ENCODE measurements around the gene APLN. TPM values are rescaled to one million over a fixed set of nuclear protein-coding genes. Genes with fewer than 3 reads are reported as not detected.

APLN gene
- total RNA-seq, result 1 to 10 TPM in 1 of 2 donors, not detected in 1; 2.0 TPM

- H3K27ac Mint-ChIP-seq, result no peak within 1 kb of the TSS
- ATAC-seq, result peak; percentile 69 to 75
- H3K9me3 Mint-ChIP-seq, result no peaks in the 10 kb centered on the region
- no peak for DNase-seq (ENCODE audit: low spot score in 2 of 2)
- no peaks in the 10 kb centered on the region for H3K36me3 Mint-ChIP-seq
Measured at GRCh38 chrX:129654652-129655546, at the start of gene APLN. Gene APLN, minus strand, starts transcription at chrX:129654956. Its CDS starts 326 bp downstream, at chrX:129654630.

- Mint-ChIP-seq H3K36me3 (peaks cover 0 to 10% of the 10 kb centered on the region in 2 donors), H3K27ac (no peak overlapping the region), H3K9me3 (no peaks in the 10 kb centered on the region)
- DNase-seq (ENCODE audit: low spot score in 2 of 2) (no peak), ATAC-seq (no peak)
Measured at GRCh38 chrX:129704491-129704890, 49.7 kb upstream of the APLN start.

- H3K9me3 Mint-ChIP-seq, result no peaks in the 10 kb centered on the region
- DNase-seq (ENCODE audit: low spot score in 2 of 2) (no peak), ATAC-seq (no peak)
- H3K27ac Mint-ChIP-seq, result no peak overlapping the region
- no peaks in the 10 kb centered on the region for H3K36me3 Mint-ChIP-seq
Measured at GRCh38 chrX:129701624-129702069, 46.9 kb upstream of the APLN start.

DNA sequence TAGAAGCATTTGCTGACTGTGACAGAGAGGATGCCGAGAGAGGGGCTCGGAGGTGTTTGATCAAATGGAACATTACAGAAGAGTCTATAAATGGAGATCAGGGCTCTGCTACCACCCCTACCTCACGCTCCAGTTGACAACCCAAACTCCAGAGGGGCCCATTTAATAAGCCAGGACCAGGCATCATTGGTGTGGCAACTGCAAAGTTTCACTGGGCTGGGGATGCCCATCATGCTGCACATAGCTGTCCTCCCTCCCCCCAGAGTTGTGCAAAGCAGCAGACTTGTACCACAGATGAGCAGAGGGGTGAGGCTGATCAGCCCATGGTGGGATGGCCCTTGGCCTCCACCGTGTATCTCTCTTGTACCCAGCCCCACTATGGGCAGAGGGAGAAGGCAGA lies 45.8 kb upstream of the APLN start:
- Mint-ChIP-seq H3K36me3 (no peaks in the 10 kb centered on the region), H3K27ac (no peak overlapping the region), H3K9me3 (no peaks in the 10 kb centered on the region)
- DNase-seq (ENCODE audit: low spot score in 2 of 2), result no peak
- ATAC-seq, result no peak

GRCh38 chrX:129698150-129698549 lies 43.4 kb upstream of the APLN start:
- no peak overlapping the region for H3K27ac Mint-ChIP-seq
- no peaks in the 10 kb centered on the region for H3K9me3 Mint-ChIP-seq

GRCh38 chrX:129697204-129697829 lies 42.6 kb upstream of the APLN start:
- Mint-ChIP-seq H3K27ac (no peak overlapping the region), H3K9me3 (no peaks in the 10 kb centered on the region), H3K36me3 (no peaks in the 10 kb centered on the region)
- ATAC-seq (no peak), DNase-seq (ENCODE audit: low spot score in 2 of 2) (no peak)

More at GRCh38 chrX:129698150-129698549, 43.4 kb upstream of the APLN start:
- H3K36me3 Mint-ChIP-seq, result no peaks in the 10 kb centered on the region
- no peak for DNase-seq (ENCODE audit: low spot score in 2 of 2)
- no peak for ATAC-seq

DNA sequence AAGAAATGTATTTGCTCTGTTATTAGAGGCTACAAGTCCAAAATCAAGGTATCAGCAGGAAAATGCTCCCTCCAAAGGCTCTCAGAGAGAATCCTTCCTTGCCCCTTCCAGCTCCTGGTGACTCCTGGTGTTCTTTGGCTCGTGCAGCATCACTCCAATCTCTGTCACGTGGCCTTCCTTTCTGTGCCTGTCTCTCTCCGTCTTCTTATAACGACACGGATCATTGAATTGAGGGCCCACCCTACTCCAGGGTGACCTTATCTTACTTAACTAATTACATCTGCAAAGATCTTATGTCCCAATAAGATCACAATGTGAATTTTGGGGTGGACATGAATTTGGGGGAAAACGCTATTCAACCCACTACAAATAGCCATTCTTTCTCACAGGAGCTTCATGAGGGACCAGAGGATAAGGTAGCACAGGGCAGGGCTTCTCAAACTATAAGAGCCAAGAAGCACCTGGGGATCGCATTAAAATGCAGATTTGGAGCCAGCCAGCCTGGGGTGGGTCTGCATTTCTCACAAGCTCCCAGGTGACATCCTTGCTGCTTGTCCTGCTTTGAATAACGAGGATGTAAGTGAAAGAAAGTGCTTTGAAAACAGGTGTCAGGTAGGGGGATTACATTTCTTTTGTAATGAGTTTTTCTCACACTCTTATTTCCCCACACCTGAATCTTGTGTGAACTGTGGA lies 41.9 kb upstream of the APLN start:
- H3K36me3 Mint-ChIP-seq, result no peaks in the 10 kb centered on the region
- ATAC-seq (no peak), DNase-seq (ENCODE audit: low spot score in 2 of 2) (no peak)
- peak overlapping the region in 1 of 2 donors; percentile 55 for H3K27ac Mint-ChIP-seq
- H3K9me3 Mint-ChIP-seq, result no peaks in the 10 kb centered on the region

- H3K36me3 Mint-ChIP-seq, result no peaks in the 10 kb centered on the region
- no peaks in the 10 kb centered on the region for H3K9me3 Mint-ChIP-seq
- no peak for ATAC-seq
- no peak overlapping the region for H3K27ac Mint-ChIP-seq
- DNase-seq (ENCODE audit: low spot score in 2 of 2), result no peak
Measured at GRCh38 chrX:129695937-129696336, 41.2 kb upstream of the APLN start.

DNA sequence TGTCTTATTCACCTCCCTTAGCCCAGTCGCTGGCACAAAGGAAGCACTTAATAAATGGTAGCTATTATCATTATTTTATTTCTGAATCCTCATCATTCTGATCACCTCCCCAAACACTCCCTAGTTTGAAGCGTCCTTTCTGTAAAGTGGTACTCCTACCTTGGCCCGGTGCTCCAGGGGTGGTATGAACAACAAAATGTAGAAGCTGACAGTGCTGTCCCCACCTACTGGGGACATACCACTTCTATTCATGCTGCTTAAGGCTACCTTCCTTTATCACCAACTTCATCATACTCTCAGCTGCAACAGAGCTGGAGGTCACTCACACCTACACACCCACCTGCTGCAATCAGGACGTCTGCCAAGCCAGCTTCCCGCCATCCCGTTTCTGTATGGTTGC lies 40.8 kb upstream of the APLN start:
- DNase-seq (ENCODE audit: low spot score in 2 of 2) (no peak), ATAC-seq (no peak)
- Mint-ChIP-seq H3K36me3 (no peaks in the 10 kb centered on the region), H3K9me3 (no peaks in the 10 kb centered on the region), H3K27ac (no peak overlapping the region)

DNA sequence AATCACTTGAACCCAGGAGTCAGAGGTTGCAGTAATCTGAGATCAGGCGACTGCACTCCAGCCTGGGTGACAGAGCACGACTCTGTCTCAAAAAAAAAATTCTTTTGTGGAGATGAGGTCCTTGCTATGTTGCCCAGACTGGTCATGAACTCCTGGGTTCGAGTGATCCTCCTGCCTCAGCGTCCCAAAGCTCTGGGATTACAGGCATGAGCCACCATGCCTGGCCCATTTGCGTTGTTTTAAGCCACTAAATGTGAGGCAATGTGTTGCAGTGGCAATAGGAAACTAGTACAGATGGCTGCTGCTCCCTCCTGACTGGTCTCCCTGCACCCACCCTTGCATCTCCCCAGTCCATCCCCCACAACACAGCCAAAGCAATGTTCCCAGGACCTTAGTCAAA lies 40.0 kb upstream of the APLN start:
- H3K9me3 Mint-ChIP-seq, result no peaks in the 10 kb centered on the region
- no peak for DNase-seq (ENCODE audit: low spot score in 2 of 2)
- H3K27ac Mint-ChIP-seq, result no peak overlapping the region
- H3K36me3 Mint-ChIP-seq, result no peaks in the 10 kb centered on the region
- ATAC-seq, result no peak

GRCh38 chrX:129693354-129693753 lies 38.6 kb upstream of the APLN start:
- Mint-ChIP-seq H3K36me3 (no peaks in the 10 kb centered on the region), H3K27ac (no peak overlapping the region), H3K9me3 (no peaks in the 10 kb centered on the region)
- ATAC-seq, result no peak
- no peak for DNase-seq (ENCODE audit: low spot score in 2 of 2)

DNA sequence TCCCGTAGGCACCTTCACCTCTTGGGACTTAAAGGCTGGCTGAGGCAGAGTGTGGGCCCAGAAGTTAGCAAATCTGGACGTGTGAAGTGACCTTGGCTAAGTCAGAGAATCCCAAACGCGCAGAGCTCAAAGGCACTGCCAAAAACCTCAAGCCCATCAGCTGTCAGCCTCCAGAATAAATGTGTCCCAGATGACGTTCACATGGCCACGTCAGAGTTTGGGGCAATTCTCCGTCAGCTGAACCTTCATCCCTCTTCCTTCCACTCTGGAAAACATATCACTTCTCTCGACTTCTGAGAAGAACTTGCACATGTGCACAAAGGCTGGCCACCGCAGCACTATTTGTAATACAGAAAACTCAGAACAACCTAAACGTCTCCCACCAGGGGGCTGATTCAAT lies 35.7 kb upstream of the APLN start:
- ATAC-seq (no peak), DNase-seq (ENCODE audit: low spot score in 2 of 2) (no peak)
- Mint-ChIP-seq H3K9me3 (no peaks in the 10 kb centered on the region), H3K36me3 (no peaks in the 10 kb centered on the region), H3K27ac (no peak overlapping the region)

DNA sequence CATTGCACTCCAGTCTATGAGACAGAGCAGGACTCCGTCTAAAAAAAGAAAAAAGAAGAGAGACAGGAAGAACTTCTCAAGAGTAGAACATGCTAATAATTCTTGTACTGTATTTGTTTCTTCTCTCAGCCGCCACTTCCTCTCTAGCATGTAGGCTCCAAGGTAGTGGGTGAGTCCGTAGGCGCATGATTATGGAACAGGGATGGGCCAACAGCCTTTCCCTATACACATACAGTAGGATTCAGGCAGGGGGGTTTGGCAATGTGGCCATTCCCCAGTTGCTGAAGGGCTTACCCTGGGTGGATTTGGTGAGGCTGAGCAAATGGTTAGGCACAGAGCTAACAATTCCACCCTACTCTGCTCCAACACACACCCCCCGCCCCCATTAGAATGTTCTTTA lies 35.0 kb upstream of the APLN start:
- H3K9me3 Mint-ChIP-seq, result no peaks in the 10 kb centered on the region
- DNase-seq (ENCODE audit: low spot score in 2 of 2), result no peak
- ATAC-seq, result no peak
- H3K27ac Mint-ChIP-seq, result no peak overlapping the region
- no peaks in the 10 kb centered on the region for H3K36me3 Mint-ChIP-seq

DNA sequence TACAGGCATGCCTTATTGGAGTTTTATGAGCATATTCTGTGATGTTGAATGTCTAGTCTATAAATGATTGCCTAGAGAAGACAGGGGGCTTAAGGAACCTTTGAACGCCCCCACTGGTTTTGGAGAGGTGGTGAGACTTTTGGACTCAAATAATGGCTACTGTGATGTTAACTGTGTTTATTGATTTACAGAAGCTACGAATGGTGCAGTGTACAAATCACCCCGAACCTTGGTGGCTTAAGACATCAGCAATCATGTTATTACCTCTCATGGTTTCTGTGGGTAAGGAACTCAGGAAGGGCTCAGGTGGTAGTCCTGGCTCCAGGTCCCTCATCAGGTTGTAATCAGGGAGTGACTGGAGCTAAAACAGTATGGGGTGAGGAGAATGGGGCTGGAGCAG lies 33.3 kb upstream of the APLN start:
- Mint-ChIP-seq H3K36me3 (no peaks in the 10 kb centered on the region), H3K9me3 (no peaks in the 10 kb centered on the region), H3K27ac (no peak overlapping the region)
- ATAC-seq, result no peak
- DNase-seq (ENCODE audit: low spot score in 2 of 2), result no peak

GRCh38 chrX:129686422-129686948 lies 31.7 kb upstream of the APLN start:
- ATAC-seq (no peak), DNase-seq (ENCODE audit: low spot score in 2 of 2) (no peak)
- Mint-ChIP-seq H3K27ac (no peak overlapping the region), H3K36me3 (no peaks in the 10 kb centered on the region), H3K9me3 (no peaks in the 10 kb centered on the region)

DNA sequence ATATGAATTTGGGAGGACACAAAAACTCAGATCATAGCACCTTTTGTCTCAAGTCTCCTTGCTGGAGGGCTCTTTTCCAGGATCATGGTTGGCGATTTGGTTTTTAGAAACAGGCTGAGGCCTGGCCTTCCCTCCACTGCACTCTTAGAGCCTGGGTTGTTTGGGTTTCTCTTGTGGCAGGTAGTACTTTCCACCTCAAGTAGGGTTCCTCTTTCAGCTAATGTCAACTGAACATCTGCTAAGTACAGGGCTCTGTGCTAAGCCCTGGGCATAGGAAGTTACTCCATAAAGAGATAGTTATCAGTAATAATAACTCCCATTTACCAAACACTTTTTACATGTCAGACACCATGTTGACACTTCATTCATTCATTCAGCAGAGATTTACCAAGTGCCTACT lies 28.2 kb upstream of the APLN start:
- Mint-ChIP-seq H3K9me3 (no peaks in the 10 kb centered on the region), H3K36me3 (no peaks in the 10 kb centered on the region), H3K27ac (peak overlapping the region in 1 of 2 donors; percentile 59)
- ATAC-seq (no peak), DNase-seq (ENCODE audit: low spot score in 2 of 2) (no peak)

DNA sequence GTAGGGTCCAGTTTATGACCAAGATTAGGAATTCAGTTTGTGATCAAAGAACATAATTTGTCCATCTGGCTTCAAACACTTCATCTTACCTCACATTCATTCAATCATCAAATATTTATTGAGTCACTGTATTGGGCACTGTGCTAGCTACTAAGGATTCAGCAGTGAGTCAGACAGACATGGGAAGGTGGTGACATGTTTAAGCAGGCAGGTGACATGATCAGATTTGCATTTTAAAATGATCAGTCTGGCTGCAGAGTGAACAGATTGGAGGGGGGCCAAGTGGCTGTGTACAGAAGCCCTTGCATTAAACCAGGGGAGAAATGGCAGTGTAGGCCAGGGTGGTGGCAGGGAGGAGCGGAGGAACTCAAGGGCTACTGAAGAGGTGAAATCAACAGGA lies 25.1 kb upstream of the APLN start:
- DNase-seq (ENCODE audit: low spot score in 2 of 2) (no peak), ATAC-seq (peak in 1 of 2 donors; percentile 36)
- Mint-ChIP-seq H3K9me3 (no peaks in the 10 kb centered on the region), H3K36me3 (no peaks in the 10 kb centered on the region), H3K27ac (no peak overlapping the region)

Data from activated naive CD4-positive, alpha-beta T cell treated with anti-CD3 and anti-CD28 coated beads, Interleukin-2, amount 50 U/mL, for 72 hours (primary cell).